ENCODE measurements around the gene TLX1.

GRCh38 chr10:101107771-101108170 lies 23.3 kb upstream of the TLX1 start:
- TF ChIP-seq EZH2 (IDR thresholded peaks at IDR 0.05) (no peak), POLR2AphosphoS5 (IDR thresholded peaks at IDR 0.05; ENCODE audit: borderline replicate concordance, low read depth, low read length) (no peak)
